Smooth muscle cell (in vitro differentiated cells): ENCODE results near the gene ANKRD13B. TPM values are rescaled to one million over a fixed set of nuclear protein-coding genes. Genes with fewer than 3 reads are reported as not detected.
"Not testable (repeated sequence)": the region's sequence is repeated elsewhere in the genome, so short reads cannot be mapped to it uniquely, and the experiment has no call there.

Experiments used
- DNase-seq: peaks from one replicate; lab custom pipeline; 2025; ENCODE audit not compliant: unreplicated experiment; lab: John Stamatoyannopoulos, UW
- H2AFZ ChIP-seq: fragments of 200-600 bp; sonication (generic); 2 replicates; pipeline ENCODE4 v1.6.0; 2016; ENCODE audit warnings: antibody characterized with exemption, low read depth, mild to moderate bottlenecking
- H3F3A ChIP-seq: fragments of 200-600 bp; sonication (generic); 2 replicates; pipeline ENCODE4 v1.6.0; 2017; ENCODE audit warnings: antibody characterized with exemption, low read depth
- H3K27ac ChIP-seq: fragments of 200-600 bp; sonication (generic); 2 replicates; pipeline ENCODE4 v1.5.1; 2016; ENCODE audit warnings: low read depth, mild to moderate bottlenecking
- H3K27me3 ChIP-seq: fragments of 200-600 bp; sonication (generic); 2 replicates; pipeline ENCODE4 v1.6.1; 2016; ENCODE audit warnings: low read depth, mild to moderate bottlenecking
- H3K36me3 ChIP-seq: fragments of 200-600 bp; sonication (generic); 2 replicates; pipeline ENCODE4 v1.5.1; 2016; ENCODE audit warnings: low read depth
- H3K4me1 ChIP-seq: fragments of 200-600 bp; sonication (generic); 2 replicates; pipeline ENCODE4 v1.5.1; 2016; ENCODE audit warnings: low read depth
- H3K4me2 ChIP-seq: fragments of 200-600 bp; sonication (generic); 2 replicates; pipeline ENCODE4 v1.6.0; 2016; ENCODE audit warnings: mild to moderate bottlenecking
- H3K4me3 ChIP-seq: fragments of 200-600 bp; sonication (generic); 2 replicates; pipeline ENCODE4 v1.5.1; 2016; ENCODE audit warnings: mild to moderate bottlenecking
- H3K79me2 ChIP-seq: fragments of 200-600 bp; sonication (generic); 2 replicates; pipeline ENCODE4 v1.6.0; 2016; ENCODE audit warnings: low read depth, mild to moderate bottlenecking
- H3K9ac ChIP-seq: fragments of 200-600 bp; sonication (generic); 2 replicates; pipeline ENCODE4 v1.6.0; 2016; ENCODE audit warnings: low read depth
- H3K9me3 ChIP-seq: fragments of 200-600 bp; sonication (generic); replicated peaks from 2 replicates; pipeline ENCODE4 v1.5.1; 2016; ENCODE audit warnings: low read depth
- H4K20me1 ChIP-seq: fragments of 200-600 bp; sonication (generic); 2 replicates; pipeline ENCODE4 v1.6.0; 2016; ENCODE audit warnings: low read depth
- WGBS: methylation state at CpG from one replicate; pipeline ENCODE4 v1.1.7; 2016; ENCODE audit warnings: low lambda C conversion rate; 5-methylcytosine and 5-hydroxymethylcytosine counted together
- polyA plus RNA-seq: library from polyadenylated mRNA; unstranded; fragments of >200 nt; fragmentation: Nextera tagmentation; extraction: Ambion mirVana; gene quantifications from 2 replicates; pipeline ENCODE4 v1.2.1, GENCODE V29; 2016
- total RNA-seq: library from RNA; depleted of rRNA; stranded (reverse); fragments of >200 nt; gene quantifications from 2 replicates; pipeline ENCODE4 v1.2.3, GENCODE V29; 2014
- TF ChIP-seq, protein P1 (sequence below): fragments of 200-600 bp; sonication (generic); IDR thresholded peaks from 2 replicates; pipeline ENCODE4 v1.5.1; 2017; ENCODE audit warnings: borderline replicate concordance, mild to moderate bottlenecking, antibody characterized with exemption; ENCODE audit not compliant: insufficient read depth, poor library complexity, severe bottlenecking

The ANKRD13B gene
- total and polyA plus RNA-seq, 2 experiments from 2014 or later, result 3.6 to 6.8 TPM

DNA sequence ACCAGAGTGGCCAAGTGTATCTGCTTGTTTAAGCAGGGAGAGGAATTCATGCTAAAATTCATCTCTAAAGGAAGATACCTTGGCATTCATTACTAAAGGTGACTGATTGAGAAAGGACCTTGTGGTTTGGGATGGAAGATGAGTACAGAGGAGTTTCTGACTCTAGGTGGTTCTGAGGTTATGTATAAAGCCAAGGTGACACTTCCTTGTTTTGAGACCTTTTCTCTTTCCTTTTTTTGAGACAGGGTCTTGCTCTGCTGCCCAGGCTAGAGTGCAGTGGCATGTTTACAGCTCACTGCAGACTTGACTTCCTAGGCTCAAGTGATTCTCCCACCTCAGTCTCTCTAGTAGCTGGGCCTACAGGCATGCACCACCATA is 35.2 kb upstream of the ANKRD13B start:
- no peak for DNase-seq
- Histone ChIP-seq H4K20me1 (no peaks in the 10 kb centered on the region), H2AFZ (no peak overlapping the region), H3K4me1 (no peaks in the 10 kb centered on the region), H3K27me3 (no peaks in the 10 kb centered on the region), H3K9ac (no peak overlapping the region), H3K27ac (no peak overlapping the region), H3K36me3 (no peaks in the 10 kb centered on the region), H3F3A (no peaks in the 10 kb centered on the region), H3K79me2 (no peaks in the 10 kb centered on the region), H3K4me2 (no peak overlapping the region), H3K9me3 (no peaks in the 10 kb centered on the region), H3K4me3 (no peak overlapping the region)
- TF ChIP-seq, protein P1, sequence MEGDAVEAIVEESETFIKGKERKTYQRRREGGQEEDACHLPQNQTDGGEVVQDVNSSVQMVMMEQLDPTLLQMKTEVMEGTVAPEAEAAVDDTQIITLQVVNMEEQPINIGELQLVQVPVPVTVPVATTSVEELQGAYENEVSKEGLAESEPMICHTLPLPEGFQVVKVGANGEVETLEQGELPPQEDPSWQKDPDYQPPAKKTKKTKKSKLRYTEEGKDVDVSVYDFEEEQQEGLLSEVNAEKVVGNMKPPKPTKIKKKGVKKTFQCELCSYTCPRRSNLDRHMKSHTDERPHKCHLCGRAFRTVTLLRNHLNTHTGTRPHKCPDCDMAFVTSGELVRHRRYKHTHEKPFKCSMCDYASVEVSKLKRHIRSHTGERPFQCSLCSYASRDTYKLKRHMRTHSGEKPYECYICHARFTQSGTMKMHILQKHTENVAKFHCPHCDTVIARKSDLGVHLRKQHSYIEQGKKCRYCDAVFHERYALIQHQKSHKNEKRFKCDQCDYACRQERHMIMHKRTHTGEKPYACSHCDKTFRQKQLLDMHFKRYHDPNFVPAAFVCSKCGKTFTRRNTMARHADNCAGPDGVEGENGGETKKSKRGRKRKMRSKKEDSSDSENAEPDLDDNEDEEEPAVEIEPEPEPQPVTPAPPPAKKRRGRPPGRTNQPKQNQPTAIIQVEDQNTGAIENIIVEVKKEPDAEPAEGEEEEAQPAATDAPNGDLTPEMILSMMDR, result no peak

DNA sequence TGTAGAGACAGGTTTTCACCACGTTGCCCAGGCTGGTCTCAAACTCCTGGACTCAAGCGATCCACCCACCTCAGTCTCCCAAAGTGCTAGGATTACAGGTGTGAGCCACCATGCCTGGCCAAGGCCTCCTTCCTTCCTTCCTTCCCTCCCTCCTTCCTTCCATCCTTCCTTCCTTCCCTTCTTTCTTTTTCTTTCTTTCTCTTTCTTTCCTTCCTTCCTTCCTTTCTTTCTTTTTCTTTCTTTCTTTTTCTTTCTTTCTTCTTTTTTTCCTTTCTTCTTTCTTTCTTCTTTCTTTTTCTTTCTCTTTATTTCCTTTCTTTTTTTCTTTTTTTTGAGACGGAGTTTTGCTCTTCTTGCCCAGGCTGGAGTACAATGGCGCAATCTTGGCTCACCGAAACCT is 34.8 kb upstream of the ANKRD13B start:
- H3K27ac ChIP-seq, H3K4me2 ChIP-seq, H4K20me1 ChIP-seq, H3F3A ChIP-seq, H3K4me1 ChIP-seq, H3K79me2 ChIP-seq, H2AFZ ChIP-seq, H3K36me3 ChIP-seq, H3K27me3 ChIP-seq, H3K9me3 ChIP-seq, DNase-seq, H3K4me3 ChIP-seq, H3K9ac ChIP-seq: not testable (repeated sequence)
- WGBS, result 91% methylated on average over 5 of the region's 5 CpGs

GRCh38 chr17:29559640-29560039 is 33.3 kb upstream of the ANKRD13B start:
- H3K36me3 ChIP-seq, result no peaks in the 10 kb centered on the region
- no peaks in the 10 kb centered on the region for H3K9me3 ChIP-seq
- no peak for DNase-seq
- H2AFZ ChIP-seq, result no peak overlapping the region
- no peak overlapping the region for H3K9ac ChIP-seq
- 89% methylated on average over 2 of the region's 2 CpGs for WGBS
- H3K79me2 ChIP-seq, result no peaks in the 10 kb centered on the region
- H3K4me1 ChIP-seq, result no peaks in the 10 kb centered on the region
- H3F3A ChIP-seq, result no peaks in the 10 kb centered on the region
- no peak overlapping the region for H3K4me3 ChIP-seq
- H3K27ac ChIP-seq, result no peak overlapping the region
- H3K27me3 ChIP-seq, result peaks cover 2% of the 10 kb centered on the region
- H4K20me1 ChIP-seq, result no peaks in the 10 kb centered on the region
- TF ChIP-seq, protein P1, result no peak
- no peak overlapping the region for H3K4me2 ChIP-seq

DNA sequence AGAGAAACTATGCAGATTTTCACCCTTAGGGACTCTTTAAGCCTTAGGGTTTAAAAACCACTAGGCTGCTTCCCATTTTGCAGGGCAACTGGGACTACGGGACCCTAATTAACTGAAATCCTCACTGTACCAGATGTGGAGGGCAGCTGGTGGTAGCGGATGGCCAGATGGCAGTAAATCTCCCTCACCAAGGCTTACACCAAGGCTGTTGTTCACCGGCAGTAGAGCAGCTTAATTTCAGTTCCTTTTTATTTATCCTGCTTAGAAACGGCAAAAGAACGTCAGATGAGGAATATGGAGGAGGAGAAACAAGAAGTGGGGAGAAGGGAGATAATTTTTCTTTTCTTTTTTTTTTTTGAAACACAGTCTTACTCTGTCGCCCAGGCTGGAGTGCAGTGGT is 32.6 kb upstream of the ANKRD13B start:
- H3K36me3 ChIP-seq, result no peaks in the 10 kb centered on the region
- no peak overlapping the region for H3K27ac ChIP-seq
- no peaks in the 10 kb centered on the region for H4K20me1 ChIP-seq
- peaks cover 7% of the 10 kb centered on the region for H3K27me3 ChIP-seq
- no peak overlapping the region for H3K9ac ChIP-seq
- H3K4me3 ChIP-seq, result no peak overlapping the region
- TF ChIP-seq, protein P1, result no peak
- H3K9me3 ChIP-seq, result no peaks in the 10 kb centered on the region
- H3K79me2 ChIP-seq, result no peaks in the 10 kb centered on the region
- H3K4me2 ChIP-seq, result no peak overlapping the region
- 69% methylated on average over 6 of the region's 6 CpGs for WGBS
- no peak for DNase-seq
- no peak overlapping the region for H2AFZ ChIP-seq
- no peaks in the 10 kb centered on the region for H3F3A ChIP-seq
- peaks cover under 1% of the 10 kb centered on the region for H3K4me1 ChIP-seq
